OCI-LY3 (cell line): ENCODE results near the gene CRB3.
A peak's percentile ranks its signal among the peaks of the same experiment; 100 is the strongest.

Experiments used
- H2AFZ ChIP-seq: fragments of 200-600, 300-600 bp; shearing (Covaris generic); 2 replicates; pipeline ENCODE4 v1.6.0; 2014; ENCODE audit warnings: antibody characterized with exemption, low read depth, low read length
- H3K27ac ChIP-seq: fragments of 200-600, 300-600 bp; sonication (generic); 2 replicates; pipeline ENCODE4 v1.5.1; 2014; ENCODE audit warnings: mild to moderate bottlenecking, low read length, moderate library complexity, mixed read lengths
- H3K27me3 ChIP-seq: fragments of 200-600, 300-600 bp; sonication (generic); 2 replicates; pipeline ENCODE4 v1.6.1; 2014; ENCODE audit warnings: low read depth, low read length, mixed read lengths
- H3K36me3 ChIP-seq: fragments of 200-600, 300-600 bp; sonication (generic); replicated peaks from 2 replicates; pipeline ENCODE3; 2014; ENCODE audit warnings: low read depth, low read length, mixed read lengths
- H3K4me1 ChIP-seq: fragments of 300-600, 200-600 bp; sonication (generic); 2 replicates; pipeline ENCODE4 v1.6.1; 2014; ENCODE audit warnings: low read length, mixed read lengths
- H3K4me2 ChIP-seq: fragments of 200-600, 300-600 bp; sonication (generic); 2 replicates; pipeline ENCODE4 v1.6.1; 2014; ENCODE audit warnings: low read length, mixed read lengths
- H3K4me3 ChIP-seq: fragments of 300-600, 200-600 bp; sonication (generic); 2 replicates; pipeline ENCODE4 v1.5.1; 2014; ENCODE audit warnings: antibody characterized with exemption, mild to moderate bottlenecking, low read length, moderate library complexity
- H3K79me2 ChIP-seq: fragments of 300-600, 200-600 bp; shearing (Covaris generic); 2 replicates; pipeline ENCODE4 v1.6.1; 2014; ENCODE audit warnings: mild to moderate bottlenecking, low read length, mixed read lengths
- H3K9ac ChIP-seq: fragments of 300-600, 200-600 bp; shearing (Covaris generic); 2 replicates; pipeline ENCODE4 v1.6.0; 2014; ENCODE audit warnings: mild to moderate bottlenecking, low read length, moderate library complexity
- H3K9me3 ChIP-seq: fragments of 200-600, 300-600 bp; shearing (Covaris generic); 2 replicates; pipeline ENCODE4 v1.6.1; 2014; ENCODE audit warnings: low read length, mixed read lengths; ENCODE audit not compliant: insufficient read depth
- H4K20me1 ChIP-seq: fragments of 200-600, 300-600 bp; sonication (generic); 2 replicates; pipeline ENCODE4 v1.6.1; 2016; ENCODE audit warnings: low read length, mixed read lengths; ENCODE audit not compliant: insufficient read depth
- CTCF ChIP-seq: fragments of 200-600, 300-600 bp; sonication (generic); IDR thresholded peaks from 2 replicates; pipeline ENCODE4 v1.5.1; 2014; ENCODE audit warnings: antibody characterized with exemption, low read length, low read depth
- EZH2phosphoT487 ChIP-seq: fragments of 200-600 bp; shearing (Covaris generic); IDR thresholded peaks from 2 replicates; pipeline ENCODE4 v1.6.1; 2018; ENCODE audit warnings: antibody characterized with exemption, mixed run types, low read depth

The CRB3 gene

GRCh38 chr19:6482343-6482686, 18.2 kb downstream of the CRB3 start:
- H2AFZ ChIP-seq = peak overlapping the region; percentile 84
- H3K4me3 ChIP-seq = peak overlapping the region; percentile 78
- H4K20me1 ChIP-seq = no peaks in the 10 kb centered on the region
- H3K4me1 ChIP-seq = peaks cover 12% of the 10 kb centered on the region
- no peaks in the 10 kb centered on the region for H3K9me3 ChIP-seq
- TF ChIP-seq CTCF = no peak
- TF ChIP-seq EZH2phosphoT487 = no peak
- no peaks in the 10 kb centered on the region for H3K27me3 ChIP-seq
- H3K36me3 ChIP-seq = peaks cover 8% of the 10 kb centered on the region
- peaks cover 24% of the 10 kb centered on the region for H3K79me2 ChIP-seq
- H3K4me2 ChIP-seq = peak overlapping the region; percentile 87
- H3K27ac ChIP-seq = peak overlapping the region; percentile 69
- H3K9ac ChIP-seq = peak overlapping the region; percentile 94

DNA sequence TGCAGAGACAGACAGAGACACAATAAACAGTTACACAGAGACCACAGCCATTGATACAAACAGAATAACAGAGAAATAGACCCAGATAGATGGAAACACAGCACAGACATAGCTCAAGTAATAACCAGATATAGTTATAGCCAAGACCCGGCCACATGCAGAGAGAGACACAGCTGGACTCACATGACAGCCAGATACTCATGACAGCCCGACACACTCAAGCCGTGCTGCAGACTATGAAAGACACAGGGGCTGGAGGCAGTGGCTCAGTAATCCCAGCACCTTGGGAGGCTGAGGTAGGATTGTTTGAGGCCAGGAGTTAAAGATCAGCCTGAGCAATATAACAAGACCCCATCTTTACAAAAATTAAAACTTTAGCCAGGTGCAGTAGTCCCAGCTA, 19.2 kb downstream of the CRB3 start:
- Histone ChIP-seq H3K4me2 (no peak overlapping the region), H4K20me1 (no peaks in the 10 kb centered on the region), H3K4me3 (no peak overlapping the region), H3K36me3 (peaks cover 8% of the 10 kb centered on the region), H3K9ac (no peak overlapping the region), H3K79me2 (peaks cover 24% of the 10 kb centered on the region), H3K4me1 (peaks cover 12% of the 10 kb centered on the region), H3K27me3 (no peaks in the 10 kb centered on the region), H3K9me3 (no peaks in the 10 kb centered on the region), H2AFZ (no peak overlapping the region), H3K27ac (no peak overlapping the region)
- no peak for TF ChIP-seq CTCF
- TF ChIP-seq EZH2phosphoT487 = no peak

DNA sequence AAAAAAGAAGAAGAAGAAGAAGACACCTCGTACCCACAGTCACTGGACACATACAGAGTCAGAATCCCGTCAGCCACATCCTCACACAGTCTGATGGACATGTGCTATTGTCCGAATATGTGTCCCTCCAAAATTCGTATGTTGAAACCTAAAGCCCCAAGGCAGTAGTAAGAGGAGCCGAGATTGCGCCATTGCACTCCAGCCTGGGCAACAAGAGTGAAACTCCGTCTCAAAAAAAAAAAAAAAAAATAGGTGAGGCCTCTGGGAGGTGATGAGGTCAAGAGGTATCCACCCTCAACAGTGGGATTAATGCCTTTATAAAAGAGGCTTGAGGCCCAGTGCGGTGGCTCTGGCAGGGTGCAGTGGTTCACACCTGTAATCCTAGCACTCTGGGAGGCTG, 20.2 kb downstream of the CRB3 start:
- Histone ChIP-seq H3K27me3 (no peaks in the 10 kb centered on the region), H2AFZ (no peak overlapping the region), H3K9me3 (no peaks in the 10 kb centered on the region), H3K4me2 (no peak overlapping the region), H3K4me3 (no peak overlapping the region), H3K9ac (no peak overlapping the region), H4K20me1 (no peaks in the 10 kb centered on the region), H3K4me1 (peaks cover 15% of the 10 kb centered on the region), H3K36me3 (peaks cover 7% of the 10 kb centered on the region), H3K79me2 (peaks cover 21% of the 10 kb centered on the region), H3K27ac (no peak overlapping the region)
- TF ChIP-seq CTCF (no peak), EZH2phosphoT487 (no peak)

- TF ChIP-seq CTCF = no peak
- no peak for TF ChIP-seq EZH2phosphoT487
These were observed 20.8 kb downstream of the CRB3 start for GRCh38 chr19:6484831-6485230.

More at GRCh38 chr19:6484831-6485230, 20.8 kb downstream of the CRB3 start:
- no peak overlapping the region for H3K4me3 ChIP-seq
- H2AFZ ChIP-seq = no peak overlapping the region
- H4K20me1 ChIP-seq = no peaks in the 10 kb centered on the region
- H3K9ac ChIP-seq = no peak overlapping the region
- no peaks in the 10 kb centered on the region for H3K27me3 ChIP-seq
- peaks cover 19% of the 10 kb centered on the region for H3K79me2 ChIP-seq
- no peak overlapping the region for H3K4me2 ChIP-seq
- no peaks in the 10 kb centered on the region for H3K9me3 ChIP-seq
- peaks cover 15% of the 10 kb centered on the region for H3K4me1 ChIP-seq
- H3K36me3 ChIP-seq = peaks cover 3% of the 10 kb centered on the region
- H3K27ac ChIP-seq = no peak overlapping the region
